GM19397 (cell line): ENCODE results near the gene OTOR.

ENCODE experiments used
- ATAC-seq: cut with Tn5 transposase; IDR thresholded peaks from one replicate; pipeline ENCODE4 v1.9.1; 2021; ENCODE audit warnings: mild to moderate bottlenecking, moderate library complexity; ENCODE audit not compliant: unreplicated experiment

The OTOR gene

GRCh38 chr20:16747291-16747811, 807 bp upstream of the OTOR start:
- no peak for ATAC-seq

GRCh38 chr20:16749573-16749972, 1.4 kb downstream of the OTOR start:
- ATAC-seq = no peak

- ATAC-seq = no peak
These were observed 3.9 kb downstream of the OTOR start for GRCh38 chr20:16752082-16752481.

- ATAC-seq = no peak
These were observed 4.7 kb downstream of the OTOR start for GRCh38 chr20:16752901-16753300.

- no peak for ATAC-seq
These were observed 10.5 kb downstream of the OTOR start for GRCh38 chr20:16758454-16759180.

GRCh38 chr20:16759181-16759563, 11.0 kb downstream of the OTOR start:
- ATAC-seq = no peak

- no peak for ATAC-seq
These were observed 12.5 kb downstream of the OTOR start for GRCh38 chr20:16760431-16761304.

- no peak for ATAC-seq
These were observed 13.2 kb downstream of the OTOR start for GRCh38 chr20:16761305-16761829.

- no peak for ATAC-seq
These were observed 16.4 kb downstream of the OTOR start for GRCh38 chr20:16764560-16764959.

- no peak for ATAC-seq
These were observed 23.1 kb downstream of the OTOR start for GRCh38 chr20:16771213-16771612.

- no peak for ATAC-seq
These were observed 27.8 kb downstream of the OTOR start for GRCh38 chr20:16775961-16776360.

GRCh38 chr20:16777126-16777525, 29.0 kb downstream of the OTOR start:
- no peak for ATAC-seq

GRCh38 chr20:16778159-16778558, 30.0 kb downstream of the OTOR start:
- ATAC-seq = no peak

GRCh38 chr20:16781496-16781895, 33.3 kb downstream of the OTOR start:
- ATAC-seq = no peak

- ATAC-seq = no peak
These were observed 37.1 kb downstream of the OTOR start for GRCh38 chr20:16785226-16785625.
